NCI-H2107 (cell line): Measurements from ENCODE around the gene VIP.

Experiments
- DNase-seq: peaks from one replicate; lab custom pipeline; 2025; lab: John Stamatoyannopoulos, UW

VIP gene

DNA sequence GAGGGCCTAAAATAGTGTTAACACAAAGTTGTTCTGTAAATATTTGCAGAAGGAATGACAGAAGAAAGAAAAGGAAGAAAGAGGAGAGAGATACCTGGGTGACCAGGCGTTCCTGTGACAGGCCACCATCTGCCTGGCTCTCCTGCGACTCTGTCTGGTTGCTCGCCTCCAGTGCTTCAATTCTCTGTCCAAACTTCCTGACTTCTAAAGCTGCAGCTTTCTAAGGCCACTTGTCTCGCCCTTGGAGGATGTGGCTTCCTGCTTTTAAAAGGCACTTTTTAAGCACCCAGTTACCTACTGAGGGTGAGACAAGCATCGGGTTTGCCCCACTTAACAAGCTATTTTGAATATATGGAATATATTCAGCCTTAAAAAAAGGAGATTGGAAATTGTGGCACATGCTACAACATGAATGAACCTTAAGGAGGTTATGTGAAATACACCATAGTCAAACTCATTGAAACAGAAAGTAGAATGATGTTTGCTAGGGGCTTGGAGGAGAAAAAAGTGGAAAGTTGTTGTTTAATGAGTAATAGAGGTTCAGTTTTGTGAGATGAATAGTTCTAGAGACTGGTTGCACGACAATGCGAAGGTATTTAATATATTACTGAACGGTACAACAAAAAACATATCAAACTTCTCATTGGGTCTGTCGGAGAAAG, 32.8 kb downstream of the VIP start:
- DNase-seq, result no peak

GRCh38 chr6:152794696-152795095, 44.1 kb downstream of the VIP start:
- no peak for DNase-seq

- no peak for DNase-seq
These were observed 53.6 kb downstream of the VIP start for GRCh38 chr6:152804150-152804549.
